GM21576 (cell line): ENCODE data around the gene KDR.

Experiments
- ATAC-seq: cut with Tn5 transposase; IDR thresholded peaks from one replicate; pipeline ENCODE4 v1.9.1; 2021; ENCODE audit warnings: mild to moderate bottlenecking, moderate library complexity; ENCODE audit not compliant: unreplicated experiment

KDR gene

DNA sequence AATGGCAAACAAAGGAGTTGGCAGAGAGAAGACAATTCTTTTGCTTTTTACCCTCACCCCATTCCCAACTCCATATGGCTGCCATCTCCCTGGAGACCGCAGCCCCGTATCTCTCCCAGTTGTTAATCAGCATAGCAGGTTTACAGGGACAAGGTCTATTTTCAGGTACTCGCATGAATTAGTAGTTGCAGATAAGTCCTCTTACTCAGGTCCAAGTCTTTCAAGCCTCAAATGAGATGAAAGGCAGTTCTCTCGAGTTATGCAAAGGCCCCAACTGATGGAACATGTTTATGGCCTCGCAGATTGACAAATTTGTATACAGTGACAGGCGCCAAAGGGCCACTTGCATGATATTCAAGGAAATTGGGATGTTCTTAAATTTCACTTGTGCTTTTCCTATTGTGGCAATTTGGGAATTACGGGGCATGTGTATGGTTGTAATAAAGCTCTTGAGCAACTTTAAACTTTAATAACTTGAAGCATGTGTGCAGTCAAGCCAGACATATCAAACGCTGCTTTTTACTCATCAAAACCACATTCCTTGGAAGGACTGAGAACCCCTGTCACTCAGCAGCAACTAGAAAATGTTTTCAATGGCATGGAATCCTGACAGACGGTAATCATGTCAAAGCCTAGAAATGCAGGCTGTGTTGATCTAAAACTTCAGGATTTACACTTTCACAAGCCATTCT, 45.1 kb downstream of the KDR start:
- ATAC-seq, result no peak

GRCh38 chr4:55079451-55080173, 45.8 kb downstream of the KDR start:
- no peak for ATAC-seq

DNA sequence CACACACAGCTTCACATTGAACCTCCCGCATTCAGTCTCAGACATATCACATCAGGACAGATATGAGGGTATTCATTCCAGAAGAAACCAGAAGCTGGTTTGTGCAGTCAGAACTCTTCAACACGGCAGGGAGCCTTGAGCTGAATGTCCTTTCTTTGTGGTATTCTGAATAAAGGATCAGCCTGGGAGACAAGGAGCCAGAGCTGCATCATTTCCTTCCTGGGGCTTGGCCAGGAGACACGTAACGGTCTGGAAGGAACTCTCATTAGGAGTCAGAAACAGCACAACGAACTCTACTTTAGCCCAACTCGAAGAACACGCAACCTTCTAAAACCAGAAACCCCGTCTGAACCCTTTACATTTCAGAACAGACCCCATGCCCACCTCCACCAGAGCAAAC, 46.4 kb downstream of the KDR start:
- ATAC-seq, result no peak

GRCh38 chr4:55077577-55077976, 47.8 kb downstream of the KDR start:
- ATAC-seq, result no peak

DNA sequence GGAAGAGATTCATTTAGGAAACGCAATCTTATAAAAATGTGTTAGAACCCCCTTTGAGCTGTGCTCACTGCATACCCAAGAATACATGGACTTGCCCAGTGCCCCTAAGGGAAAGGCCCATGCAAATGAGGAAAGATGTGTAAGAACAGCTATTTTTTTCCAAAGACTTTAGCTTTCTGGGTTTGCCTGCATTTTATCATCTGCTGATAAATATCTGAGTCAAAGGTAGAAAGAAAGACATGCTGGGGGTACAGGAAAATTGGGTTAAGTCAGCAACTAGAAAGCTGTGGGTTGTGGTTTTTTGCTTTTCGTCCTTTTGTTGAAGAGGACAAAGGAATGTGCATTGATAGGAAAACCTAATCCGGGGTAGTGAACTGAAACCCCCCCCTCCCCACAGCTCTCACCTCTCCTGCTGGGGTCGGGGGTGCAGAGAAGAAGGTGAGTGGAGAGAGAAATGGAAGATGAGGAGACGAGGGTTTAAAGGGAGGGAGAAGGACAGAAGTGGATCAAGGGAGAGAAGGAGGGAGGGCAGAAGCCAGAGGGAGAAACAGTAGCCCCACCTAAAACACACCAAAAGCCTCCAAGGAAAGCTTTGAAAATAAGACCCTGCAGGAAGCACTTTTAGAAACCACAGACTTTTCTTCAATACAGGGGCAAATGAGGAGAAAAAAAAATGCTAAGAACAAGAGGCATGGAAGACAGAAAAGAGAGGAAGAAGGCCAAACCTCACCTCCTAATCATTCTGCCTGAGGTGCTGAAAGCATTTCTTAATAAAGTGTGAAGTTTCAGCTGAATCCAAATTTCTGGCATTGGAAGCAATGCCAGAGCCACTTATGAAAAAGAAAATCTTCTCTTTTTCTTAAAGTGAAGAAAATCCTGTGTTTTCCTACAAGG, 49.3 kb downstream of the KDR start:
- no peak for ATAC-seq

GRCh38 chr4:55075376-55075775, 50.0 kb downstream of the KDR start:
- ATAC-seq, result no peak

- no peak for ATAC-seq
These were observed 51.0 kb downstream of the KDR start for GRCh38 chr4:55074386-55074785.

DNA sequence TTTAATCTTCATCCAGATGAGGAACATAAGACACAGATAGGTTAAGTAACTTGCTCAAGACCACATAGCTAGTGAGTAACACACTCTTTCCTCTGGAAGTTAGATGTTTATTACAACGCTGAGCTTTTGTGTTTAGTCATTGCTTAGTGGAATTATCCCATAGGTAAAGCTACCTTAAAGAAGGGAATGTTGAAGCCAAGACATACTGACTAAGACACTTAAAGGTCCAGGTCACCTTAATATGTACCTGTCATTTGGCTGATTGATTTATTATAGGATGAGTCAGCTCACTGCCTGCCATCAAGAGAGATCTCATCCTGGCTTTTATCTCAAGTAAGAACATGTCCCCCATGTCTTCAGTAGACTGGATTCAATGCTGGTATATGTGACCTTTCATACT, 53.4 kb downstream of the KDR start:
- ATAC-seq, result no peak

GRCh38 chr4:55069248-55069647, 56.1 kb downstream of the KDR start:
- no peak for ATAC-seq

GRCh38 chr4:55068522-55068921, 56.9 kb downstream of the KDR start:
- ATAC-seq, result no peak

GRCh38 chr4:55066018-55066417, 59.4 kb downstream of the KDR start:
- ATAC-seq, result no peak

- no peak for ATAC-seq
These were observed 69.9 kb downstream of the KDR start for GRCh38 chr4:55055529-55055928.

DNA sequence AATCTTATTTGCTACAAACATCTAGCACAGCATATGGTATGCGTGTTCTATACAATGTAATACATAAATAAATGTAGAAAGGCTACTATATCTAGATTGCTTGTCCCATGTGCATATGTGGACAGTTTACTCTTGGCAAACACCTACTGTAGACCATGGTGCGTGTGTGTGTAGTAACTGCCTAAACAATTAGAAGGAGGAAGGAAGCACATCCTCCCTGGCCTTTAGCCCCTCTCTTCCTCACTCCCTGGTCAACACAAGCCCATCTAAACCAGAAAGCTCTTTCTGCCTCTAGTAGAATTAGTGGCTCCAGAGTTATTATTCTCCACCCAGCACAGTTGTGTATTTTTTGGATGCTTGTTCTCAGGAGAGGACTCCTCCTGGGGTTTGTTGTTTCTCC, 73.9 kb downstream of the KDR start:
- no peak for ATAC-seq

- ATAC-seq, result no peak
These were observed 74.9 kb downstream of the KDR start for GRCh38 chr4:55050418-55050950.

DNA sequence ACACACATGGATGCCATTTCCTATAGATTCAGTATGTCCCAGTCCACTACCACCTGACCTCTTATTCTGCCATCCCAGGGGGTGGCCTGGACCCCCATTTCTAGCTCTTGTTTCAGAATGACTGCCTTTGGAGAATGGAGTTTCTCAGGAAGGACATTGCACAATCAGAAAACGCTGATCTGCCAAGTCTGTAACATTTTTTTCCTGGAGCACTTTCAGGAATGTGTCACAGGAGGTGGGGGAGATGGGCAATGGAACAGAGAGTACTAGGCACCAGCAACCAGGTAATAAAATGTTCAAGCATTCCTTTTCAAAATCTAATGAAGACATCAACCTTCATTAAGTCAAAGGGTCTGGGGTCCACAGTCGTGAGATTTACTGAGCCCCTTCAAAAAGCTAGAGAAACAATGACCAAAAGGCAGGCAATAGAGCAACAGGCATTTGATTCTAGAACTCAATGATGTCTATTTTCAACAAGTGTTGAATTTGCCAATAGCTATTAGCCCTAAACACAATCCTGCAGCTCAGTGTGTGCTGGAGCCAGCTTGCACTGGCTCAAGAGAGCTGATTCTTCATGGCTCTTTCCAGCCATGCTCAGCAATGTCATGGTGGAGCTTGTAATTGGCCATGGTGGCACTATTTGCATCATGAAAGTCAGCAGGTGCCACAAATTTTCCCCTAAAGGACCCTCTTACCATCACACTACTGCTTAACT, 87.1 kb downstream of the KDR start:
- ATAC-seq, result no peak

GRCh38 chr4:55037728-55038127, 87.7 kb downstream of the KDR start:
- ATAC-seq, result no peak

GRCh38 chr4:55036405-55036804, 89.0 kb downstream of the KDR start:
- no peak for ATAC-seq

DNA sequence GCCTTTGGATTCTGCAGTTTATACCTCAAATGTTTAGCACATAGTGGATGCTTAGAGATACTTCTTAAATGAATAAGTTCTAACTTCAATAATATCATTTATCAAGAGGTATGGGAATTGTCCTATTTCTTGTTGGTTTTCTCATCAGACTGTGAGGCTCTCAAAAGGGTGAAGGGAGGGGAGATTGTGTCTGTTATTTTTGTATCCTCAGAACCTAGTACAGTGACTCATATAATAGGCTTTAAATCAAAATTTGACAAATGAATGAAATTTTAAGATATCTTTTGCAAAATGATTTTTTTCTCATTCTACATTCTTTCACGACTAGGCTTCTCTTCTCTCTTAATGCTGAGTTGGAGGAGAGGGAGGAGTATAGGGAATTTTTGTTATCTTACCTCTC, 89.5 kb downstream of the KDR start:
- ATAC-seq, result no peak

DNA sequence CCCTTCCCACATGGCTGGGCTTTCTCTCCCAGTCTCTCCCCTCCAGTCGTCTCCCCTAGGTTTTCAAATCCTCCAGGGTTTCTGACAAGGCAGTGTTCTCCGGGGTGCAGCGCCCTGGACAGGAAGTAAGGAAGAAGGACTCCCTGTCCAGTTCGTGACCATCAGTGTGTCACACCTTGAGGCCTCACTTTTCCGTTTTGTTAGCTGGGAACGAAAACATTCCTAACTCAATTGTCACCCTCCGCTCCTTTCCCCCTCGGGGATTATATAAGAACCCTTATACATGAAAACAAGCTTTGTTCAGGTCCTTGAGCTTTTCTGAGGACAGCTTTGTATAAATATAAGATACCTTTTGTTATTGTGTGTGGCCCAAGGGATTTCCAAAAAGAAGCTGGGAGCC, 92.1 kb downstream of the KDR start:
- no peak for ATAC-seq

- ATAC-seq, result no peak
These were observed 92.6 kb downstream of the KDR start for GRCh38 chr4:55032788-55033187.

DNA sequence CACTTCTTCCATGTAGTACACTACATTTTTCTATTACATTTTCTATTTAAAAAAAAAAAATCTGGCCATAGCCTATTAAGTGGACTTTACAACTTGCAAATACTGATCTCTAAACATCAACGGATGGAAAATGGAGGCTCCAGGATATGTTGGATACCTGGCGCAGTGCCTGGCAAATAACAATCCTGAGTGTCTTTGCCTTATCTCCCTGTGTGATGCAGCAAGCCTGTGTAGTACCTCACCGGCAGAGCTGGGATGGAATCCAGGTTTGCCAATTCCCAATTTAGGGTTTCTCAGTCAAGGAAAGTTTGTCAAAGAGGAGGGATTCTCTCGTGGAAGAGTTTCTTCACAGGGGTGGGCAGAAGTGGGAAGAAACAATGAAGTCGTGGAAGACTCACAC, 93.2 kb downstream of the KDR start:
- ATAC-seq, result no peak
